H9 (cell line): ENCODE data around the gene SLC37A4. TPM values are rescaled to one million over a fixed set of nuclear protein-coding genes. Genes with fewer than 3 reads are reported as not detected.

Experiments
- DNase-seq: peaks from one replicate; pipeline ENCODE4 v3.0.0-alpha.2; 2017
- H2AFZ ChIP-seq: one replicate; pipeline ENCODE4 v1.6.1; 2013; ENCODE audit warnings: mild to moderate bottlenecking, low read length, control low read depth, moderate library complexity
- H2AK5ac ChIP-seq: 2 replicates; pipeline ENCODE4 v1.6.1; 2013; ENCODE audit warnings: low read length, control low read depth, mixed read lengths; ENCODE audit not compliant: insufficient read length
- H2BK120ac ChIP-seq: one replicate; pipeline ENCODE4 v1.6.1; 2013; ENCODE audit warnings: low read depth, mild to moderate bottlenecking, low read length, control low read depth, inconsistent platforms; ENCODE audit not compliant: poor library complexity, severe bottlenecking
- H2BK12ac ChIP-seq: 2 replicates; pipeline ENCODE4 v1.6.1; 2013; ENCODE audit warnings: low read length, control low read depth, mixed read lengths, low read depth; ENCODE audit not compliant: insufficient read length
- H2BK15ac ChIP-seq: 2 replicates; pipeline ENCODE4 v1.6.1; 2013; ENCODE audit warnings: low read depth, low read length, control low read depth
- H2BK20ac ChIP-seq: one replicate; pipeline ENCODE4 v1.6.1; 2013; ENCODE audit warnings: low read depth, mild to moderate bottlenecking, low read length, control low read depth, inconsistent platforms; ENCODE audit not compliant: poor library complexity, severe bottlenecking
- H2BK5ac ChIP-seq: 2 replicates; pipeline ENCODE4 v1.6.1; 2013; ENCODE audit warnings: low read length, control low read depth, mixed read lengths; ENCODE audit not compliant: insufficient read length
- H3K14ac ChIP-seq: 2 replicates; pipeline ENCODE4 v1.6.1; 2013; ENCODE audit warnings: low read length, control low read depth; ENCODE audit not compliant: insufficient read depth
- H3K18ac ChIP-seq: 2 replicates; pipeline ENCODE4 v1.6.1; 2013; ENCODE audit warnings: low read depth, mild to moderate bottlenecking, mixed read lengths, low read length, control low read depth; ENCODE audit not compliant: insufficient read length
- H3K23ac ChIP-seq: 2 replicates; pipeline ENCODE4 v1.6.1; 2013; ENCODE audit warnings: low read length, control low read depth, mixed read lengths, low read depth; ENCODE audit not compliant: insufficient read length
- H3K23me2 ChIP-seq: 2 replicates; pipeline ENCODE4 v1.6.1; 2013; ENCODE audit warnings: low read depth, mild to moderate bottlenecking, mixed read lengths, low read length, control low read depth; ENCODE audit not compliant: insufficient read length, poor library complexity, severe bottlenecking
- H3K27ac ChIP-seq: 2 replicates; pipeline ENCODE4 v1.5.1; 2013; ENCODE audit warnings: low read length, control low read depth, mixed read lengths, low read depth; ENCODE audit not compliant: insufficient read length
- H3K27me3 ChIP-seq: 2 replicates; pipeline ENCODE4 v1.6.1; 2013; ENCODE audit warnings: low read length, control low read depth, inconsistent platforms; ENCODE audit not compliant: insufficient read depth
- H3K4ac ChIP-seq: 2 replicates; pipeline ENCODE4 v1.6.1; 2013; ENCODE audit warnings: low read depth, mild to moderate bottlenecking, control low read depth, inconsistent platforms, low read length, moderate library complexity
- H3K4me1 ChIP-seq: 2 replicates; pipeline ENCODE4 v1.6.1; 2013; ENCODE audit warnings: low read length, control low read depth, inconsistent platforms; ENCODE audit not compliant: insufficient read depth
- H3K4me2 ChIP-seq: 2 replicates; pipeline ENCODE4 v1.6.1; 2013; ENCODE audit warnings: low read length, control low read depth, mixed read lengths; ENCODE audit not compliant: insufficient read length, insufficient read depth
- H3K56ac ChIP-seq: 2 replicates; pipeline ENCODE4 v1.6.1; 2013; ENCODE audit warnings: low read depth, mild to moderate bottlenecking, mixed read lengths, low read length, control low read depth; ENCODE audit not compliant: insufficient read length
- H3K79me1 ChIP-seq: 2 replicates; pipeline ENCODE4 v1.6.1; 2013; ENCODE audit warnings: low read depth, mild to moderate bottlenecking, moderate library complexity, low read length, control low read depth, inconsistent platforms; ENCODE audit not compliant: insufficient read depth, poor library complexity, severe bottlenecking
- H3K79me2 ChIP-seq: 2 replicates; pipeline ENCODE4 v1.6.1; 2013; ENCODE audit warnings: low read length, control low read depth, inconsistent platforms; ENCODE audit not compliant: insufficient read depth
- H3K9ac ChIP-seq: 2 replicates; pipeline ENCODE4 v1.6.1; 2013; ENCODE audit warnings: low read length, control low read depth, mixed read lengths; ENCODE audit not compliant: insufficient read length; ENCODE audit errors: extremely low read depth
- H3K9me3 ChIP-seq: one replicate; pipeline ENCODE4 v1.6.1; 2013; ENCODE audit warnings: low read depth, low read length, inconsistent platforms; ENCODE audit not compliant: control insufficient read depth
- H3T11ph ChIP-seq: one replicate; pipeline ENCODE4 v1.6.1; 2013; ENCODE audit warnings: mild to moderate bottlenecking, low read length, control low read depth, inconsistent platforms
- H4K20me1 ChIP-seq: one replicate; pipeline ENCODE4 v1.6.1; 2013; ENCODE audit not compliant: control insufficient read depth, insufficient read length, insufficient read depth
- H4K5ac ChIP-seq: 2 replicates; pipeline ENCODE4 v1.6.1; 2013; ENCODE audit warnings: low read depth, mild to moderate bottlenecking, mixed read lengths, low read length, control low read depth; ENCODE audit not compliant: insufficient read length
- H4K8ac ChIP-seq: replicated peaks from 2 replicates; pipeline ENCODE4 v1.6.1; 2013; ENCODE audit warnings: low read length, control low read depth, mixed read lengths, low read depth; ENCODE audit not compliant: insufficient read length
- H4K91ac ChIP-seq: 2 replicates; pipeline ENCODE4 v1.6.1; 2013; ENCODE audit warnings: low read depth, mild to moderate bottlenecking, moderate library complexity, mixed read lengths, low read length, control low read depth; ENCODE audit not compliant: insufficient read length
- H3K27ac Mint-ChIP-seq, 3 experiments: 2 replicates in 2 of 3; 3 replicates in 1 of 3; pipeline ENCODE4 v1.8.0; 2020 to 2021; ENCODE audit warnings: mixed read lengths in 3 of 3, mild to moderate bottlenecking in 1 of 3, moderate library complexity in 1 of 3
- H3K27me3 Mint-ChIP-seq: 2 replicates; pipeline ENCODE4 v1.8.0; 2021; ENCODE audit warnings: low read depth, mild to moderate bottlenecking, moderate library complexity, mixed read lengths
- H3K36me3 Mint-ChIP-seq, 3 experiments: 2 replicates in 2 of 3; 3 replicates in 1 of 3; pipeline ENCODE4 v1.8.0; 2020 to 2021; ENCODE audit warnings: low read depth in 3 of 3, mixed read lengths in 3 of 3; ENCODE audit not compliant: insufficient read depth in 1 of 3
- H3K4me1 Mint-ChIP-seq, 2 experiments: 2 replicates each; pipeline ENCODE4 v1.8.0; 2020; ENCODE audit warnings: mixed read lengths in 2 of 2
- H3K4me3 Mint-ChIP-seq, 2 experiments: 2 replicates in 1 of 2; 3 replicates in 1 of 2; pipeline ENCODE4 v1.8.0; 2020 to 2021; ENCODE audit warnings: mild to moderate bottlenecking in 2 of 2, mixed read lengths in 2 of 2, moderate library complexity in 1 of 2
- H3K9me3 Mint-ChIP-seq, 2 experiments: 2 replicates in 1 of 2; 3 replicates in 1 of 2; pipeline ENCODE4 v1.8.0; 2020; ENCODE audit warnings: mild to moderate bottlenecking in 2 of 2, mixed read lengths in 2 of 2, moderate library complexity in 1 of 2
- CTCF ChIP-seq: fragments of 200-600 bp; sonication (generic); conservative IDR thresholded peaks from 3 replicates; pipeline ENCODE4 v1.8.0; 2021; ENCODE audit warnings: antibody characterized with exemption, mild to moderate bottlenecking
- WGBS: extraction: QIAGEN DNeasy Blood & Tissue Kit; methylation state at CpG from one replicate; pipeline ENCODE4 v1.1.7; 2013; ENCODE audit warnings: missing lambda C conversion rate, low lambda C conversion rate, mixed read lengths; ENCODE audit not compliant: insufficient read length; ENCODE audit errors: extremely low coverage; 5-methylcytosine and 5-hydroxymethylcytosine counted together
- total RNA-seq: library from RNA; stranded (reverse); gene quantifications from 2 replicates; pipeline ENCODE4 v1.2.1, GENCODE V29; 2021

Gene SLC37A4
- total RNA-seq, 1 experiment from 2014 or later = 41.0 TPM

GRCh38 chr11:119027561-119028345 lies 2.9 kb downstream of the SLC37A4 start:
- Mint-ChIP-seq H3K36me3 (peaks cover 28 to 60% (median 56%) of the 10 kb centered on the region in 3 experiments), H3K4me3 (0 out of 5 replicates have a peak overlapping the region, but pooled peaks of 1 of the 2 experiments have one; percentile 42), H3K4me1 (peaks cover 22 to 24% of the 10 kb centered on the region in 2 experiments), H3K9me3 (no peaks in the 10 kb centered on the region), H3K27me3 (no peaks in the 10 kb centered on the region; the same call in 1 of the 2 replicates), H3K27ac (peak overlapping the region; percentile 31 to 57 (median 44); a peak in 1 of 7 replicates)
- H3K18ac ChIP-seq = no peak overlapping the region
- H2BK20ac ChIP-seq = no peak overlapping the region
- no peak overlapping the region for H3K56ac ChIP-seq
- DNase-seq = no peak
- H3K27ac ChIP-seq = no peak overlapping the region
- H2AFZ ChIP-seq = no peak overlapping the region
- no peak overlapping the region for H2BK120ac ChIP-seq
- peaks cover 3% of the 10 kb centered on the region for H3K79me1 ChIP-seq
- peaks cover 14% of the 10 kb centered on the region for H3K23me2 ChIP-seq
- no peak overlapping the region for H2BK5ac ChIP-seq
- H2BK15ac ChIP-seq = no peak overlapping the region
- H3K4me2 ChIP-seq = no peak overlapping the region
- no peak for TF ChIP-seq CTCF
- no peak overlapping the region for H2BK12ac ChIP-seq
- no peaks in the 10 kb centered on the region for H4K20me1 ChIP-seq
- no peak overlapping the region for H3K14ac ChIP-seq
- H3K79me2 ChIP-seq = no peaks in the 10 kb centered on the region
- no peak overlapping the region for H4K8ac ChIP-seq
- no peak overlapping the region for H3K4ac ChIP-seq
- no peak overlapping the region for H2AK5ac ChIP-seq
- H3K27me3 ChIP-seq = no peaks in the 10 kb centered on the region
- peaks cover 8% of the 10 kb centered on the region; the same call in 1 of the 2 replicates for H3K4me1 ChIP-seq
- H4K91ac ChIP-seq = no peak overlapping the region
- no peak overlapping the region for H3T11ph ChIP-seq
- H3K23ac ChIP-seq = no peak overlapping the region
- no peak overlapping the region for H4K5ac ChIP-seq
- H3K9me3 ChIP-seq = no peaks in the 10 kb centered on the region
- no CpG with 5 or more reads among the region's 9 CpGs for WGBS
- no peak overlapping the region for H3K9ac ChIP-seq
